ENCODE results near the gene IQCN.

IQCN gene

GRCh38 chr19:18230941-18231734 is 43.1 kb downstream of the IQCN start:
- TF ChIP-seq CTCF (IDR thresholded peaks at IDR 0.05; ENCODE audit: low read depth, low read length, poor library complexity, severe bottlenecking) (no peak), EZH2phosphoT487 (IDR thresholded peaks at IDR 0.05; ENCODE audit: borderline replicate concordance, low read length) (no peak)
- no peaks in the 10 kb centered on the region for H3K9me3 ChIP-seq (ENCODE audit: control insufficient read depth, insufficient read depth, low read length)
- peak overlapping the region; percentile 74 for H3K4me2 ChIP-seq (ENCODE audit: low read length)
- no peaks in the 10 kb centered on the region for H3K79me2 ChIP-seq (ENCODE audit: control insufficient read depth, low read length)
- no peaks in the 10 kb centered on the region for H4K20me1 ChIP-seq (ENCODE audit: control insufficient read depth, insufficient read depth, low read depth, low read length)
- H3K36me3 ChIP-seq (ENCODE audit: control insufficient read depth, low read length), result no peaks in the 10 kb centered on the region
- no peaks in the 10 kb centered on the region for H3K9me2 ChIP-seq (replicated peaks; ENCODE audit: control insufficient read depth, low read length)
- peaks cover 50% of the 10 kb centered on the region for H3K4me1 ChIP-seq (ENCODE audit: control insufficient read depth, low read length)
- peak overlapping the region; percentile 42 for H3K27ac ChIP-seq (ENCODE audit: low read depth, low read length)
- peaks cover 27% of the 10 kb centered on the region for H3K27me3 ChIP-seq (ENCODE audit: control insufficient read depth, low read length)
- H3F3A ChIP-seq (ENCODE audit: control insufficient read depth, insufficient read depth), result peaks cover 11% of the 10 kb centered on the region
- peak overlapping the region; percentile 52 for H3K4me3 ChIP-seq (ENCODE audit: low read length)

- TF ChIP-seq EZH2phosphoT487 (IDR thresholded peaks at IDR 0.05; ENCODE audit: borderline replicate concordance, low read length) (no peak), CTCF (IDR thresholded peaks at IDR 0.05; ENCODE audit: low read depth, low read length, poor library complexity, severe bottlenecking) (no peak)
- Histone ChIP-seq H4K20me1 (ENCODE audit: control insufficient read depth, insufficient read depth, low read depth, low read length) (peaks cover 4% of the 10 kb centered on the region; the same call in 1 of the 2 replicates), H3K4me2 (ENCODE audit: low read length) (no peak overlapping the region), H3K36me3 (ENCODE audit: control insufficient read depth, low read length) (no peaks in the 10 kb centered on the region), H3K4me3 (ENCODE audit: low read length) (no peak overlapping the region), H3K9me2 (replicated peaks; ENCODE audit: control insufficient read depth, low read length) (no peaks in the 10 kb centered on the region), H3K4me1 (ENCODE audit: control insufficient read depth, low read length) (peaks cover 62% of the 10 kb centered on the region), H3F3A (ENCODE audit: control insufficient read depth, insufficient read depth) (peaks cover 11% of the 10 kb centered on the region), H3K79me2 (ENCODE audit: control insufficient read depth, low read length) (no peaks in the 10 kb centered on the region), H3K27ac (ENCODE audit: low read depth, low read length) (no peak overlapping the region), H3K9me3 (ENCODE audit: control insufficient read depth, insufficient read depth, low read length) (no peaks in the 10 kb centered on the region), H3K27me3 (ENCODE audit: control insufficient read depth, low read length) (peaks cover 33% of the 10 kb centered on the region)
Observed at GRCh38 chr19:18229915-18230314, 44.3 kb downstream of the IQCN start.

- Histone ChIP-seq H3K9me2 (replicated peaks; ENCODE audit: control insufficient read depth, low read length) (no peaks in the 10 kb centered on the region), H3K4me1 (ENCODE audit: control insufficient read depth, low read length) (peaks cover 66% of the 10 kb centered on the region), H3K4me3 (ENCODE audit: low read length) (no peak overlapping the region), H3F3A (ENCODE audit: control insufficient read depth, insufficient read depth) (peaks cover 11% of the 10 kb centered on the region), H3K27ac (ENCODE audit: low read depth, low read length) (no peak overlapping the region), H4K20me1 (ENCODE audit: control insufficient read depth, insufficient read depth, low read depth, low read length) (peaks cover 4% of the 10 kb centered on the region; the same call in 1 of the 2 replicates), H3K4me2 (ENCODE audit: low read length) (no peak overlapping the region), H3K9me3 (ENCODE audit: control insufficient read depth, insufficient read depth, low read length) (no peaks in the 10 kb centered on the region), H3K79me2 (ENCODE audit: control insufficient read depth, low read length) (no peaks in the 10 kb centered on the region), H3K27me3 (ENCODE audit: control insufficient read depth, low read length) (peaks cover 34% of the 10 kb centered on the region), H3K36me3 (ENCODE audit: control insufficient read depth, low read length) (no peaks in the 10 kb centered on the region)
- TF ChIP-seq EZH2phosphoT487 (IDR thresholded peaks at IDR 0.05; ENCODE audit: borderline replicate concordance, low read length) (no peak), CTCF (IDR thresholded peaks at IDR 0.05; ENCODE audit: low read depth, low read length, poor library complexity, severe bottlenecking) (peak; percentile 70)
Observed at GRCh38 chr19:18229474-18229873, 44.8 kb downstream of the IQCN start.
